IMR-90 (cell line): ENCODE data around the gene TFPI. TPM values are rescaled to one million over a fixed set of nuclear protein-coding genes. Genes with fewer than 3 reads are reported as not detected.

Experiments used
- ATAC-seq: fragments of 200-7000 bp; cut with Tn5 transposase; 2 replicates; pipeline ENCODE4 v1.9.1; 2020; ENCODE audit warnings: low read depth, mild to moderate bottlenecking, moderate library complexity
- BruUV-seq: library from RNA; stranded (reverse); fragments of 400-500 nt; replicated peaks from 2 replicates; lab custom pipeline; 2021; lab: Mats Ljungman, UMichigan
- CTCF ChIA-PET: fragments of 300-600 bp; formaldehyde crosslinking; extraction: SDS; loops from one replicate; lab custom pipeline; 2021; ENCODE audit warnings: antibody characterized with exemption; lab: Yijun Ruan, JAX
- POLR2A ChIA-PET: fragments of 300-600 bp; sonication (Branson Sonifier 250); formaldehyde crosslinking; loops from one replicate; lab custom pipeline; 2022; ENCODE audit warnings: antibody characterized with exemption; ENCODE audit not compliant: unreplicated experiment; lab: Charles Lee
- DNase-seq: peaks from one replicate; pipeline ENCODE4 v3.0.0; 2013
- H2AFZ ChIP-seq: replicated peaks from 2 replicates; pipeline ENCODE3; 2013; ENCODE audit warnings: low read length, mild to moderate bottlenecking; ENCODE audit not compliant: poor library complexity
- H2AK5ac ChIP-seq: 2 replicates; pipeline ENCODE4 v1.6.1; 2013; ENCODE audit warnings: low read depth, low read length, inconsistent platforms
- H2AK9ac ChIP-seq: replicated peaks from 2 replicates; pipeline ENCODE3; 2013; ENCODE audit warnings: mild to moderate bottlenecking, low read depth, low read length, moderate library complexity; ENCODE audit not compliant: poor library complexity
- H2BK120ac ChIP-seq: 2 replicates; pipeline ENCODE4 v1.6.1; 2013; ENCODE audit warnings: low read depth, low read length, inconsistent platforms
- H2BK15ac ChIP-seq: 3 replicates; pipeline ENCODE4 v1.6.1; 2013; ENCODE audit warnings: low read depth, low read length, inconsistent platforms
- H2BK20ac ChIP-seq: 2 replicates; pipeline ENCODE4 v1.6.1; 2013; ENCODE audit warnings: low read depth, mild to moderate bottlenecking, inconsistent platforms, low read length, moderate library complexity
- H2BK5ac ChIP-seq: 2 replicates; pipeline ENCODE4 v1.6.1; 2013; ENCODE audit warnings: mild to moderate bottlenecking, low read depth, low read length, inconsistent platforms; ENCODE audit not compliant: poor library complexity, severe bottlenecking
- H3K14ac ChIP-seq: replicated peaks from 2 replicates; pipeline ENCODE4 v1.6.1; 2013; ENCODE audit warnings: low read depth, low read length, inconsistent platforms
- H3K18ac ChIP-seq: 2 replicates; pipeline ENCODE4 v1.6.1; 2013; ENCODE audit warnings: low read depth, low read length, control low read depth
- H3K23ac ChIP-seq: 2 replicates; pipeline ENCODE4 v1.6.1; 2013; ENCODE audit warnings: low read depth, low read length, inconsistent platforms
- H3K27ac ChIP-seq: 2 replicates; pipeline ENCODE4 v1.5.1; 2013; ENCODE audit warnings: mild to moderate bottlenecking, control low read depth, low read length; ENCODE audit not compliant: insufficient read depth
- H3K27me3 ChIP-seq: 2 replicates; pipeline ENCODE4 v1.6.1; 2013; ENCODE audit warnings: low read length; ENCODE audit not compliant: control insufficient read depth, insufficient read depth
- H3K36me3 ChIP-seq: 2 replicates; pipeline ENCODE4 v1.6.1; 2013; ENCODE audit warnings: low read length, mixed read lengths; ENCODE audit not compliant: control insufficient read depth, insufficient read depth
- H3K4ac ChIP-seq: 2 replicates; pipeline ENCODE4 v1.6.1; 2013; ENCODE audit warnings: low read depth, low read length, inconsistent platforms
- H3K4me1 ChIP-seq: 2 replicates; pipeline ENCODE4 v1.6.1; 2013; ENCODE audit warnings: low read length, mixed read lengths; ENCODE audit not compliant: control insufficient read depth, insufficient read depth
- H3K4me2 ChIP-seq: 2 replicates; pipeline ENCODE4 v1.6.1; 2013; ENCODE audit warnings: low read depth, mild to moderate bottlenecking, control low read depth, low read length, moderate library complexity
- H3K4me3 ChIP-seq: 2 replicates; pipeline ENCODE4 v1.5.1; 2013; ENCODE audit warnings: low read depth, mild to moderate bottlenecking, control low read depth, low read length, moderate library complexity; ENCODE audit not compliant: insufficient read depth
- H3K56ac ChIP-seq: 2 replicates; pipeline ENCODE4 v1.6.1; 2013; ENCODE audit warnings: low read length, inconsistent platforms; ENCODE audit not compliant: insufficient read depth; ENCODE audit errors: extremely low read depth
- H3K79me1 ChIP-seq, 2 experiments: 2 replicates each; pipeline ENCODE4 v1.6.1; 2013; ENCODE audit warnings: low read length in 2 of 2, inconsistent platforms in 1 of 2, low read depth in 1 of 2
- H3K9ac ChIP-seq: 2 replicates; pipeline ENCODE4 v1.6.1; 2013; ENCODE audit warnings: low read depth, low read length, control low read depth
- H3K9me1 ChIP-seq: 2 replicates; pipeline ENCODE4 v1.6.1; 2013; ENCODE audit warnings: low read length, inconsistent platforms; ENCODE audit not compliant: insufficient read depth
- H3K9me3 ChIP-seq: 2 replicates; pipeline ENCODE4 v1.6.1; 2013; ENCODE audit warnings: low read length; ENCODE audit not compliant: control insufficient read depth, insufficient read depth
- H4K20me1 ChIP-seq: 2 replicates; pipeline ENCODE4 v1.6.1; 2013; ENCODE audit warnings: low read length, inconsistent platforms; ENCODE audit not compliant: insufficient read depth
- H4K5ac ChIP-seq: 2 replicates; pipeline ENCODE4 v1.6.1; 2013; ENCODE audit warnings: mild to moderate bottlenecking, low read depth, low read length, control low read depth
- H4K8ac ChIP-seq, 2 experiments: 2 replicates each; pipeline ENCODE4 v1.6.1; 2013; ENCODE audit warnings: low read depth in 2 of 2, low read length in 2 of 2, control low read depth in 1 of 2, inconsistent platforms in 1 of 2
- H4K91ac ChIP-seq: 2 replicates; pipeline ENCODE4 v1.6.1; 2013; ENCODE audit warnings: low read depth, low read length, inconsistent platforms; ENCODE audit not compliant: insufficient read depth
- CEBPB ChIP-seq: IDR thresholded peaks from 2 replicates; pipeline ENCODE4 v1.6.1; 2012; ENCODE audit warnings: low read depth, low read length, improper control_type of control experiment
- CHD1 ChIP-seq: IDR thresholded peaks from 2 replicates; pipeline ENCODE4 v1.6.1; 2012; ENCODE audit warnings: low read depth, low read length, improper control_type of control experiment
- SMC3 ChIP-seq: fragments of 150-350 bp; IDR thresholded peaks from 2 replicates; pipeline ENCODE4 v1.6.1; 2016; ENCODE audit warnings: low read depth, mild to moderate bottlenecking, antibody characterized with exemption, low read length, moderate library complexity
- WGBS, 2 experiments: methylation state at CpG; one replicate each; pipeline versions ENCODE4 v1.1.5 to v1.1.7; 2013; ENCODE audit warnings: missing lambda C conversion rate in 2 of 2; ENCODE audit not compliant: insufficient read length in 1 of 2; ENCODE audit errors: extremely low coverage in 2 of 2; 5-methylcytosine and 5-hydroxymethylcytosine counted together
- dilution Hi-C: fragments of 300-500 bp; cut with HindIII; formaldehyde crosslinking; loops from one replicate; pipeline ENCODE4 v1.14.3; 2018; ENCODE audit warnings: low sequenced_read_pairs; ENCODE audit not compliant: unreplicated experiment
- in situ Hi-C: fragments of 300-500 bp; cut with MboI; formaldehyde crosslinking; loops from 3 replicates; pipeline ENCODE4 v1.14.3; 2019; ENCODE audit warnings: low sequenced_read_pairs, inconsistent platforms, mixed read lengths
- intact Hi-C: fragments of 100-400 bp; cut with micrococcal nuclease; formaldehyde crosslinking; loops from 2 replicates; pipeline ENCODE4 v1.10.0; 2022
- polyA plus RNA-seq, 3 experiments: library from polyadenylated mRNA; depleted of rRNA; stranded (reverse); fragments of >200 nt; gene quantifications; 2 replicates each; pipeline ENCODE4 v1.2.3, GENCODE V29; 2012; ENCODE audit warnings: low replicate concordance in 1 of 3
- total RNA-seq: library from RNA; depleted of rRNA; stranded (reverse); fragments of >200 nt; gene quantifications from 2 replicates; pipeline ENCODE4 v1.2.3, GENCODE V29; 2012

Gene TFPI
- total and polyA plus RNA-seq, 2 of the 4 experiments (the other 2 are of a cell fraction), result 33.9 to 83.0 TPM

DNA sequence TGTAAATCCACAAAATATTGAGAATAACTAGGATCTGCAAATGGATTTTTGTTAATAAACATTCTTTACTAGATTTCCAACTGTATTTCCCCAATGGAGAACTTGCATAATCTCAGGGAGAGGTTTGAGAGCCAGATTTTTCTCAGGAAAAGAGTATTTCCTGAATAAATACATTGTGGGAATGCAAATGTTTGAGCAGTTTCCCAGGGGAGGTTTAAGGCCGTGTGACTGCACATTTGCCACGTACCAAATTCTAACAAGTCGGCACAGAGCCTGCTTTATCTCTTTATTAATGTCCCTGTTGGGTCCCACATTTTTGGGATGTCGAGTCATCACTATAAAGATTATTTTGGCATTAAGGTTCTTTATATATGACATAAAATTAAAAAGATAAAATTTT, 27.0 kb downstream of the TFPI start:
- Histone ChIP-seq H2BK20ac (no peak overlapping the region), H3K23ac (no peak overlapping the region), H2AK5ac (no peak overlapping the region), H2BK15ac (no peak overlapping the region), H3K4me3 (no peak overlapping the region), H3K9me1 (no peaks in the 10 kb centered on the region), H3K56ac (no peak overlapping the region), H3K9ac (no peak overlapping the region), H3K4ac (no peak overlapping the region), H2AK9ac (no peak overlapping the region), H2BK5ac (peak overlapping the region; percentile 79), H3K9me3 (no peaks in the 10 kb centered on the region), H4K8ac (no peak overlapping the region), H4K91ac (no peak overlapping the region), H4K20me1 (no peaks in the 10 kb centered on the region), H2AFZ (no peak overlapping the region), H3K18ac (no peak overlapping the region), H3K27me3 (no peaks in the 10 kb centered on the region), H3K4me2 (peak overlapping the region; percentile 79), H3K36me3 (peaks cover 8% of the 10 kb centered on the region), H3K27ac (peak overlapping the region; percentile 61; the same call in 1 of the 2 replicates), H3K79me1 (peaks cover 8 to 39% of the 10 kb centered on the region in 2 experiments; a peak in 3 of 4 replicates), H3K4me1 (peaks cover 4% of the 10 kb centered on the region; the same call in 1 of the 2 replicates), H2BK120ac (no peak overlapping the region), H3K14ac (no peak overlapping the region), H4K5ac (no peak overlapping the region)
- ChIA-PET CTCF (no interaction called here), POLR2A (no interaction called here)
- in situ Hi-C loops (no loop called here), intact Hi-C loops (loop anchor here (2.0 kb wide), 1 partner anchor 14 kb away; no protein-coding TSS in a partner anchor), dilution Hi-C loops (no loop called here)
- DNase-seq (peak; percentile 83), ATAC-seq (peak; percentile 50)
- no CpG with 5 or more reads among the region's 4 CpGs for WGBS, 2 experiments
- TF ChIP-seq CHD1 (no peak), CEBPB (peak; percentile 23; the same call in 1 of the 2 replicates), SMC3 (no peak)
- no TSS peak for BruUV-seq
